Ammon's horn (tissue), 1 donor: ENCODE measurements around the gene RMRP.
A peak's percentile ranks its signal among the peaks of the same experiment; 100 is the strongest.
"Not testable (repeated sequence)": the region's sequence is repeated elsewhere in the genome, so short reads cannot be mapped to it uniquely, and the experiment has no call there.

ENCODE experiments used
- DNase-seq: peaks from one replicate; pipeline ENCODE4 v3.0.0-alpha.2; 2016; ENCODE audit warnings: low spot score

RMRP gene

GRCh38 chr9:35641478-35641877 lies 16.3 kb downstream of the RMRP start:
- DNase-seq: not testable (repeated sequence)

GRCh38 chr9:35640431-35640830 lies 17.4 kb downstream of the RMRP start:
- not testable (repeated sequence) for DNase-seq

- no peak for DNase-seq
These were observed 18.2 kb downstream of the RMRP start for GRCh38 chr9:35639631-35640030.

- not testable (repeated sequence) for DNase-seq
These were observed 18.6 kb downstream of the RMRP start for GRCh38 chr9:35639225-35639624.

GRCh38 chr9:35638751-35639150 lies 19.1 kb downstream of the RMRP start:
- DNase-seq: not testable (repeated sequence)

- not testable (repeated sequence) for DNase-seq
These were observed 20.3 kb downstream of the RMRP start for GRCh38 chr9:35637427-35637955.

GRCh38 chr9:35636877-35637246 lies 21.0 kb downstream of the RMRP start:
- DNase-seq: not testable (repeated sequence)

GRCh38 chr9:35636135-35636876 lies 21.5 kb downstream of the RMRP start:
- no peak for DNase-seq

GRCh38 chr9:35635730-35636129 lies 22.1 kb downstream of the RMRP start:
- no peak for DNase-seq

- DNase-seq: no peak
These were observed 28.2 kb downstream of the RMRP start for GRCh38 chr9:35629597-35629996.

- no peak for DNase-seq
These were observed 29.3 kb downstream of the RMRP start for GRCh38 chr9:35628389-35628991.

- no peak for DNase-seq
These were observed 30.2 kb downstream of the RMRP start for GRCh38 chr9:35627575-35627974.

- no peak for DNase-seq
These were observed 38.0 kb downstream of the RMRP start for GRCh38 chr9:35619800-35620158.

- no peak for DNase-seq
These were observed 38.7 kb downstream of the RMRP start for GRCh38 chr9:35618854-35619799.

- DNase-seq: no peak
These were observed 39.5 kb downstream of the RMRP start, which contains the start of gene CD72 for GRCh38 chr9:35618325-35618727. Gene CD72 (minus strand): TSS chr9:35618413. CDS start chr9:35618303, 110 bp downstream.

- no peak for DNase-seq
These were observed 40.3 kb downstream of the RMRP start for GRCh38 chr9:35617548-35617947.

- DNase-seq: peak; percentile 43
These were observed 40.9 kb downstream of the RMRP start for GRCh38 chr9:35616681-35617459.

GRCh38 chr9:35615981-35616680 lies 41.7 kb downstream of the RMRP start:
- no peak for DNase-seq

- DNase-seq: no peak
These were observed 45.0 kb downstream of the RMRP start for GRCh38 chr9:35612843-35613242.

- DNase-seq: not testable (repeated sequence)
These were observed 45.8 kb downstream of the RMRP start for GRCh38 chr9:35612066-35612465.
